ENCODE results near the gene UBR4.

GRCh38 chr1:19066874-19067181 is 143.2 kb downstream of the UBR4 start:
- no peak for TF ChIP-seq POLR2A (IDR thresholded peaks at IDR 0.05; ENCODE audit: low read depth, low read length)
- no peak for TF ChIP-seq POLR2AphosphoS5 (IDR thresholded peaks at IDR 0.05; ENCODE audit: low read depth, low read length)
- TF ChIP-seq TAF1 (IDR thresholded peaks at IDR 0.05; ENCODE audit: borderline replicate concordance, low read depth, low read length): no peak
